IPS-18a (cell line): Measurements from ENCODE around the gene SMG6.

Experiments
- H3K27ac ChIP-seq: one replicate; pipeline ENCODE4 v1.5.1; 2013; ENCODE audit warnings: low read length
- H3K27me3 ChIP-seq: one replicate; pipeline ENCODE4 v1.6.1; 2013; ENCODE audit warnings: mild to moderate bottlenecking, low read length; ENCODE audit not compliant: control insufficient read depth, insufficient read depth
- H3K36me3 ChIP-seq: one replicate; pipeline ENCODE4 v1.6.1; 2013; ENCODE audit warnings: low read depth, low read length; ENCODE audit not compliant: control insufficient read depth
- H3K4me1 ChIP-seq: one replicate; pipeline ENCODE4 v1.6.1; 2013; ENCODE audit warnings: low read depth, low read length; ENCODE audit not compliant: control insufficient read depth
- H3K4me3 ChIP-seq: one replicate; pipeline ENCODE4 v1.5.1; 2013; ENCODE audit warnings: low read length
- H3K9ac ChIP-seq: one replicate; pipeline ENCODE4 v1.6.1; 2013; ENCODE audit warnings: mild to moderate bottlenecking, low read length, moderate library complexity
- H3K9me3 ChIP-seq: one replicate; pipeline ENCODE4 v1.6.1; 2013; ENCODE audit warnings: low read depth, low read length; ENCODE audit not compliant: control insufficient read depth

Gene SMG6

DNA sequence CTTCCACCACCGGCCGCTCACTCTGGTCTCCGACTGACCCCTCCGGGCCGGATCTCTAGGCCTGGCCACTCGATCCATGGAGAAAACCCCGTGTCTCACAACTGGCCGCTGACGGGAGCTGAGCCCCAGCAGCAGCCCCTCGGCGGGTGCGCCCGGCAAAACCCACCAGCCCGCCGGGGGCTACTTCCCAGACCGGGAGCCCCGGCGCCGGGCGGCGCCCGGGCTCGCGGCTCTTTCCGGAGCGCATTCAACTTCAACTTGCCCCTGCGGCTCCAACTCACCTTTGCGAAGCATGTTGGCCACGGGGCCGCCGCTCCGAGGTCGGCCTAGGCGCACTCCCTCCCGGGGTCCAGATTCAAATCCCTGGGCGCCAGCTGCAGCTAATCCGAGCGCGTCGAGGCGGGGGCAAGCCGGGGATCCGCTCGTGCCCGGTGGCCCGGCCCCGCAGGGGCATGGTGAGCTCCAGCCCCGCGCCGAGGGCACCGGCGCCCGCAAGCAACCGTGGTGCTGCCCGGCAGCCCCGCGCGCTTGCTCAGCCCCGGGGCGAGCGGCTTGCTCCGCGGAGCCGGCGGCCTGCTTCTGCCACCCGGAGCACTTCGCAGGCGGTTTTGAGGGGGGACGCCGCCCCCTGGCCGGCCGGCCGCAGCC, 278.9 kb downstream of the SMG6 start:
- peaks cover 3% of the 10 kb centered on the region for H3K4me1 ChIP-seq
- no peak overlapping the region for H3K27ac ChIP-seq
- H3K27me3 ChIP-seq = peaks cover 95% of the 10 kb centered on the region
- H3K9me3 ChIP-seq = no peaks in the 10 kb centered on the region
- peak overlapping the region; percentile 42 for H3K4me3 ChIP-seq
- no peaks in the 10 kb centered on the region for H3K36me3 ChIP-seq
- H3K9ac ChIP-seq = no peak overlapping the region

DNA sequence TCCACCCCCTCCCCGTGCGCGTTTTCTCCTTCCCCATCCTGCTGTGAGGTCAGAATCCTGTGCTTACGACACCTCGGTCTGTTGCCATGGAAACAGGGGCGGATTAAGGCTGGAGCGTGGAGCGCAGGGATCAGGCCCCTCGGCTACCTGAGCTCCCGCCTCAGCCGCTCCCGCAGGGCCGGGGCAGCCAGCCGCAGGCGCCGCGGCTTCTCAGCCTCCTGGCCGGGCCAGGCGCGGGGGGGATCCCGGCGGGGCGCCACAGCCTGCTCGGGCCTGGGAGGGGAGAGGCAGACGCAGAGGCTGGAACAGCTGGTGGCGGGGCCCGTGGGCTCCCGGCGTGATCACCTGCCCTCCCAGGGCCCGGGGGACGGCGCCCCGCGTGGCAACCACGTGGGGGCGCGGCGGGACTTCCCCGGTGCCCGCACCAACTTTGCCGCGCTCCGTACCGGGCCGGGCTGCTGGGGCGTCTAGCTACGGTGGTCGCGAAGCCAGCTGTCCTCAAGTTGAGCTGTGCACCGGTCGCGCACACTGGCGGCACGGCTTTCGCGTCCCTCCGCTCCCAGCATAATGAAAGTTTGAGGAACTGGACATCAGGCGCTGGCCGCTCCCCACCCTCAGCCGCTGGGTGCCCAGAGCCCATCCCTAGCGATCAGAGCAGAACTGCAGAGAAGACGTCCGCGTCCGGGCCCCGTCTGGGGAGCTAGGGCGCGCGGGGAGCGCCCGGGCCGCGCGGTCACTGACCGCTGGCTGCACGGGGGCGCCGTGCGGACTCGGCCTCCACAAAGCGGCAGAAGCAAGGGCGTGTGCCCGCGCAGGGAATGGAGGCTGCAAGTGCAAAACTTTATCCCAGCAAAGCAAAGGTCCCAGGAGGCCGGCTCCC, 279.7 kb downstream of the SMG6 start:
- Histone ChIP-seq H3K36me3 (no peaks in the 10 kb centered on the region), H3K27me3 (peaks cover 95% of the 10 kb centered on the region), H3K4me1 (no peaks in the 10 kb centered on the region), H3K9me3 (no peaks in the 10 kb centered on the region), H3K9ac (no peak overlapping the region), H3K27ac (no peak overlapping the region), H3K4me3 (peak overlapping the region; percentile 42)

DNA sequence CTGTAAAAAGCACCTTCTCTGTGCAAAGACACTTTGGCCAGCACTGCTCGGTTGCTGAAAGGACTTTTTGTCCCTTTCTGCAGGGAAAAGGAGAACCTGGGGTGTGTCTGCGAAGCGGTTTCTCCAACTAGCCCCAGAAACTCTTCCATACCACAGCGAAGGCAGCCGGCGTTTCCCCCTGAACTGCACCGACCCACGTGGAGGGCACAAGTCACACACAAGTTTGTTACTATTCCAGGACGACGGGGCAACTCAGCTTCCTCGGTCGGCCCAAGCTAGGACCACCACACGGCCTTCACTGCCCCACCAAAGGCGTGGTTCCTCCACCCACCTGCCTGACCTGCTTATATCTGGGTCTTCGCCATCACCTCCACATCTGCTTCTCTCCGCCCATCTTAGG, 280.3 kb downstream of the SMG6 start:
- H3K9me3 ChIP-seq = no peaks in the 10 kb centered on the region
- H3K27ac ChIP-seq = no peak overlapping the region
- no peak overlapping the region for H3K9ac ChIP-seq
- no peak overlapping the region for H3K4me3 ChIP-seq
- peaks cover 95% of the 10 kb centered on the region for H3K27me3 ChIP-seq
- no peaks in the 10 kb centered on the region for H3K4me1 ChIP-seq
- H3K36me3 ChIP-seq = no peaks in the 10 kb centered on the region

DNA sequence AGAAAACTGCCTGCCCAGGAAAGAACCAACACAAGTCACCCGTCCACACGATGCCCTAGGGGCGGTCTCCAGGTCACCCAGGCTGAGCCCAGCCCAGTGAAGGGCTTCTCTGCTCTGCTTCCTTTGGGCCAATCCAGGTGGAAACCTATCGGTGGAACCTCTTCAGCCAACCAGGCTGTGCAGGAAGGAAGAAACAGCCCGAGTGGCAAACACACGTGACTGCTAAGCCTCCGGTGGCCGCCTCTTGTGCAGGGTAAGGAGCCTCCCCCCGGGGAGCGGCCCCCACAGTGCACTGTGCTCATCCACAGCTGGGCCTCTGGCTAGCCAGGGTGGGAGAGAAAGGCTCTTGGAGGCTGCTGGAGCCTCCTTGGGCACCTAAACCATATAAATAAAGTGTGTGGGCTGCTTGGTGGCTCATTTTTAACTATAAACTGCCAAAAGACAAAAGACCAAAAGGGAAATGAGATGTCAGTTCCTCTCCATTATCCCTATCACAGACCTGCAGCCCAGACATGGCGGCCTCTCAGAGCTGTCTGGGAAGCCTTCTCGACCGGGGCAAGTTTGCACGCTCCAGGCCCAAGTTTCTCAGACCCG, 280.8 kb downstream of the SMG6 start:
- Histone ChIP-seq H3K4me3 (no peak overlapping the region), H3K27me3 (peaks cover 95% of the 10 kb centered on the region)

DNA sequence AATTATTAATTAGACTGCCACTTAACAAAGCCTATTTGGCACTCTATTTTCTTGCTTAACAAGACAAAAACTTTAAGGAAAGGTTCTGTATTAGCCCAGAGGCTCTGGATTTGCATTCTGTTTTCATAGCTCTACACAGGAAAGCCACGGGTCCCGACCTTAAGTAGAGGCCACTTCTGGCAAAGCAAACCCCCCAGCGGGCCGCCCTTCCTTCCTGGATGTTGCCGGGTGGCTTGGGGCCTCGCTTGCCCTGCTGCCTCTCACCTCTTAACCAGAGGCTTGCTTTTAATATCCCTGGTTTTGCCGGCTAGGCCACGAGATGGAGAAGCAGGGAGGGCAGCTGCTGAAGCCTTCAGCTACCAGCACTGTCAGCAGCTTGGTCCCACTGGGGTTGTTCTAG, 282.9 kb downstream of the SMG6 start:
- no peak overlapping the region for H3K9ac ChIP-seq
- no peak overlapping the region for H3K4me3 ChIP-seq
- H3K4me1 ChIP-seq = no peaks in the 10 kb centered on the region
- H3K9me3 ChIP-seq = no peaks in the 10 kb centered on the region
- no peak overlapping the region for H3K27ac ChIP-seq
- H3K36me3 ChIP-seq = no peaks in the 10 kb centered on the region
- H3K27me3 ChIP-seq = peaks cover 84% of the 10 kb centered on the region

More for the DNA sequence above, 280.8 kb downstream of the SMG6 start:
- Histone ChIP-seq H3K4me1 (no peaks in the 10 kb centered on the region), H3K9ac (no peak overlapping the region), H3K36me3 (no peaks in the 10 kb centered on the region), H3K9me3 (no peaks in the 10 kb centered on the region), H3K27ac (no peak overlapping the region)

DNA sequence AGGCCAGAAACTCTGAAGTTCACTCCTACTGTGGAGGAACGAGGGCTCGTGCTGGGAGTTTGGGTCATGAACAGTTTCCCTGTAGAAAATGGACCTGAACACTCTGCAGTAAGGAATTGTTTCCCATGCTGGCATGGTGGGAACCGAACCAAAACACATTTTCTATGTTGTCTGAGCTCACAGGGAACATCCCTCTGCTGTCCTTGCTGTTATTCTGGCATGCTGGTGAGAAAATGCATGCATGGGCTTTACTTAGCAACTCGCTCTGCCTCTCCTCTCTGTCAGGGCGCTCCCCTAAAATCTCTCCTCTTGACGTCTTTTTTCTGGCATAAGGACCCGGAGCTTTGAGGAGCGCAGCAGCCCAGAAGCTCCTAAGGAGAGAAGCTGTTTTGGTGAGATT, 283.9 kb downstream of the SMG6 start:
- no peak overlapping the region for H3K9ac ChIP-seq
- no peak overlapping the region for H3K27ac ChIP-seq
- H3K4me3 ChIP-seq = no peak overlapping the region
- H3K36me3 ChIP-seq = no peaks in the 10 kb centered on the region
- peaks cover 74% of the 10 kb centered on the region for H3K27me3 ChIP-seq
- no peaks in the 10 kb centered on the region for H3K4me1 ChIP-seq
- no peaks in the 10 kb centered on the region for H3K9me3 ChIP-seq

DNA sequence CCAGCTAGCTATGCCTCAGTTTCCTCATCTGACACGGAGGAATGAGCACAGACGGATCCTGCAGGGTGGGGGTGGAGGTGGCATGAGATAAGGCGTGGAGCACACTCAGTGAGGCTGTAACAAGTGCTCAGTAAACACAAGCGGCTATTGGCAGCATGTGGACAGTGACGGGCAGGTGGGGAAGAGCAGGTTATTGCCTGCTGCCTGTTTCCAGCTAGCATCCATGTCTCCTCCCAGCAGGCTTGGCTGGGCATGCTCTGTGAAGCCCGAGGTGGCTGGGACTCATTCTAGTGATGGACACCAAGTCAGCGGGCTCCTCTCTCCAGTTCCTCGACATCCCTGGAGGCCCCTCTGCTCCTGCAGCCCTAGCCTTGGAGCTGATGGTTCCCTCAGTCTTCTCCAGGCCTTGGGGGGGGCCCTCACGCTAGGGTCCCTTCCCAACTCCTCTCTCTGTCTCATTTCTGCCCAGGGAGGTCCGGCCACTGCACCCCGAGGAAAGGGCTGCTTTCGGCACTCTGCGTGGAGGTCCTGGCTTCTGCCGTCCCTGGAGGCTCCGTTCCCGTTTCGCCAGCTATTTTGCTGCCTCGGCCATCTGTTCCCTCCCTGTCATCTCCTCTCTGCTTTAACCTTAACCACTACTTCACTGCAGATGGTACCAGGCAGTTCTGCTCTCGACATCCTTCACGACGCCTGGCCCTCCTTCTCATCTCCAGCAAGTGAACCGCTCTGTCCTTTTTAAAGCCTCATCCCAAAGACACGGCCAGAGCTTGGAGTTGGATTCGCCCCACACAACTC, 284.7 kb downstream of the SMG6 start:
- Histone ChIP-seq H3K9me3 (no peaks in the 10 kb centered on the region), H3K9ac (no peak overlapping the region), H3K27ac (no peak overlapping the region), H3K4me1 (no peaks in the 10 kb centered on the region), H3K36me3 (no peaks in the 10 kb centered on the region), H3K27me3 (peaks cover 66% of the 10 kb centered on the region), H3K4me3 (no peak overlapping the region)

DNA sequence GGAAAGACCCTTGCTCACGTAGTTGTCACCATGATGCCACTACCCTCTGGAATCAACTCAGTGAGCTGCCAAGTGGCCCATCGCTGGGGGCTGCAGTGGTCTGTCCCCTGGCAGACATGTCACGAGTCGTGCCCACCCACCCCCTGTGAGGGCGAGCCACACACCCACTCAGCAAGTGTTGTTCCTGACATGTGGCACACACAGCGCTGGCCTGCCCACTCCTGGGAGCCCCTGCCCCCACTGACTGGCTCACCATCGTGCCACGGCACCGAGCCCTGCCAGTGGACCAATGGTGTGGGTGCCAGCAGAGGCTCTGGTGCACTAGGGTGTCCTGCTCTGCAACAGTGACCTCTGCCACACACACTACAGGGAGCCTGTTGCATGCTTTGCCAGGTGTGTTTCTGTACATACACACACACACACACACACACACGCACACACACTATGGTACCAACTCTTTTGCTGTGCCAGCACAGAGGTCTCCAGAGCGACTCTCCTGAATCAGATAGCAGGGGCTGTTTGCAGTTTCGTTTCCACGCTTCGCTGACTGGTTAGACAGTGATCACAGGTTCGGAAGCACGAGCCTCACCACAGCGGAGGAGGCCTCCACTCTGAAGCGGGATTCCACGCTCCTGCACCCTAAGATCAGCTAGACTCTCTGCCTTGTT, 286.2 kb downstream of the SMG6 start:
- H3K27ac ChIP-seq = no peak overlapping the region
- H3K27me3 ChIP-seq = peaks cover 59% of the 10 kb centered on the region

DNA sequence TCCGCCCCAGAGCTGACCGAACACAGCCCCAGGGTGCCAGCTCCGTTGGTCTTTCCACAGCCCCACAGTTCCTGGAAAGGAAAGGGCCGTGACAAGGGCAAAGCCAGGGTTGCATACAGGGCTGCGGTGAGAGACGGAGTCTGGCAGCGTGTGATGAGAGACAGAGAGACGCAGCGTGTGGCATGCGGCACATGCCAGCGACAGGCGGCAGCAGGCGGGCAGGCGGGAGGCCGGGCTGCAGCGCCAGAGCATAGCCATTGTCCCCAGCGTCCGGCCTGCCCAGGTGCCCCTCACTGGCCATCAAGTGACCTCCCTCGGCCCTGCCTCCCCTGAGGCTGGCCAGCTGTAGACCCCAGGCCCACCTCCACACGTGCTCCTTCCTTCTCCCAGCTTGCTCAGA, 287.1 kb downstream of the SMG6 start:
- peaks cover 61% of the 10 kb centered on the region for H3K27me3 ChIP-seq
- H3K36me3 ChIP-seq = no peaks in the 10 kb centered on the region
- H3K27ac ChIP-seq = no peak overlapping the region
- peaks cover 11% of the 10 kb centered on the region for H3K4me1 ChIP-seq
- no peak overlapping the region for H3K4me3 ChIP-seq
- no peaks in the 10 kb centered on the region for H3K9me3 ChIP-seq
- no peak overlapping the region for H3K9ac ChIP-seq

More for the DNA sequence above, 286.2 kb downstream of the SMG6 start:
- H3K36me3 ChIP-seq = no peaks in the 10 kb centered on the region
- H3K9me3 ChIP-seq = no peaks in the 10 kb centered on the region
- H3K9ac ChIP-seq = no peak overlapping the region
- no peak overlapping the region for H3K4me3 ChIP-seq
- H3K4me1 ChIP-seq = peaks cover 1% of the 10 kb centered on the region

DNA sequence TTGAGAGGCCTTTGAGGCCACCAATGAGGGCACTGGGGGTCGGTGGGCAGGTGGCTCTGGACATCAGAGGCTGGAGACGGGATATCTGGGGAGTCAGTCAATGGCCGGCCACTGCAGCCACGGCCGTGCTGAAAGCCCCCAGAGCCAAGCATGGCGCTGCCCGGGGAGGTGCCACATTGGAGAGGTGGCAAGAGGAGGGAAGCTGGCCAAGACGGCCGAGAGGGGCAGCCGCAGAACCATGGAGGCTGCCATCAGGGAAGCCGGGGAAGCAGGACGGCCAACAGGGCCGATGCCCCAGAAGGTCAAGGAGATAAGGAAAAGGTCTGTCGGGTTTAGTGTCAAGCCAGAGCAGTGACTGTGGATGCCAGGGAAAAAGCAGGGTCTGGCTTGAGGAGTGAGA, 288.3 kb downstream of the SMG6 start:
- Histone ChIP-seq H3K27me3 (peaks cover 55% of the 10 kb centered on the region), H3K9ac (no peak overlapping the region), H3K4me1 (peaks cover 15% of the 10 kb centered on the region), H3K27ac (no peak overlapping the region), H3K9me3 (no peaks in the 10 kb centered on the region), H3K4me3 (no peak overlapping the region), H3K36me3 (no peaks in the 10 kb centered on the region)

DNA sequence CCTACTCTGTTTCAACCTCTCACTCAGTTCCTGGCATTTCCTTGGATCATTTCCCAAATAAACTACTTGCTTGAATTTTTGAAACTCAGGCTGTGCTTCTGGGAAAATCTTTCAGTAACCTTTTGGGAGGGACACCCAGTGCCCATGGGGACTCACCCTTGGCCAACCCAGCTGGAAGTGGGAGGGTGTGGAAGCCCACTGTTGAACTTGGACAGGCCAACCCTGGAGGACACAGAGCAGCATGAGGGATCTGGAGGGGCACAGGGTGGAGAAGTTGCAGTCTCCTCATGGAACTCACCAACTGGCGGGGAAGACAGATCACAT, 289.6 kb downstream of the SMG6 start:
- no peaks in the 10 kb centered on the region for H3K36me3 ChIP-seq
- peaks cover 41% of the 10 kb centered on the region for H3K27me3 ChIP-seq
- no peak overlapping the region for H3K9ac ChIP-seq
- H3K4me1 ChIP-seq = peaks cover 15% of the 10 kb centered on the region
- H3K4me3 ChIP-seq = no peak overlapping the region
- H3K27ac ChIP-seq = no peak overlapping the region
- no peaks in the 10 kb centered on the region for H3K9me3 ChIP-seq
